A673 (cell line): Measurements from ENCODE around the gene ADSL.

Experiments
- EZH2 ChIP-seq: fragments of 200-600 bp; sonication (generic); IDR thresholded peaks from 2 replicates; pipeline ENCODE4 v1.6.1; 2017; ENCODE audit warnings: borderline replicate concordance, low read depth, mild to moderate bottlenecking, mixed read lengths, antibody characterized with exemption, low read length; ENCODE audit not compliant: poor library complexity, severe bottlenecking
- TF ChIP-seq, protein P1 (sequence below): fragments of 300-800, 200-600 bp; sonication (generic); conservative IDR thresholded peaks from 2 replicates; pipeline ENCODE4 v1.5.1; 2017; ENCODE audit warnings: low read depth, mild to moderate bottlenecking, antibody characterized with exemption, low read length, moderate library complexity, mixed read lengths

DNA sequence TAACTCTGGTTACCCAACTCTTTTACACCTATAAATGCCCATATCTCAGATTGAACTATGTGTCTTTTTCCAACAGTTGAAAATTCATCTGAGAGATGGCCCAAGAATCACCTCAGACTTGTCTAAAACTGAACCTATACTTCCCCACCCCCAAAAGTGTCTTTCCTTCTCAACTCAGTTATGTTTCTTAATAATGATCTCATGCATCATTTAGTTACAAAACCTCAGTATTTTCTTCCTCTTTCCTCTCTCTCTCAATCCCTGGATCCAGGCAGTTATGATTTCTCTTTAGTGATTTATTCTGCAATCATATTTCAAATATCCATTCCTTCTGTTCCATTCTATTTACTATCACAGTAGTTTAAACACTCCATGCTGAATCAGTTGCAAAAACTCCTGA, 32.3 kb upstream of the ADSL start:
- TF ChIP-seq, protein P1, sequence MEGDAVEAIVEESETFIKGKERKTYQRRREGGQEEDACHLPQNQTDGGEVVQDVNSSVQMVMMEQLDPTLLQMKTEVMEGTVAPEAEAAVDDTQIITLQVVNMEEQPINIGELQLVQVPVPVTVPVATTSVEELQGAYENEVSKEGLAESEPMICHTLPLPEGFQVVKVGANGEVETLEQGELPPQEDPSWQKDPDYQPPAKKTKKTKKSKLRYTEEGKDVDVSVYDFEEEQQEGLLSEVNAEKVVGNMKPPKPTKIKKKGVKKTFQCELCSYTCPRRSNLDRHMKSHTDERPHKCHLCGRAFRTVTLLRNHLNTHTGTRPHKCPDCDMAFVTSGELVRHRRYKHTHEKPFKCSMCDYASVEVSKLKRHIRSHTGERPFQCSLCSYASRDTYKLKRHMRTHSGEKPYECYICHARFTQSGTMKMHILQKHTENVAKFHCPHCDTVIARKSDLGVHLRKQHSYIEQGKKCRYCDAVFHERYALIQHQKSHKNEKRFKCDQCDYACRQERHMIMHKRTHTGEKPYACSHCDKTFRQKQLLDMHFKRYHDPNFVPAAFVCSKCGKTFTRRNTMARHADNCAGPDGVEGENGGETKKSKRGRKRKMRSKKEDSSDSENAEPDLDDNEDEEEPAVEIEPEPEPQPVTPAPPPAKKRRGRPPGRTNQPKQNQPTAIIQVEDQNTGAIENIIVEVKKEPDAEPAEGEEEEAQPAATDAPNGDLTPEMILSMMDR = no peak
- TF ChIP-seq EZH2 = no peak
